Mesothelial cell of epicardium (in vitro differentiated cells): ENCODE results near the gene PSG7. TPM values are rescaled to one million over a fixed set of nuclear protein-coding genes. Genes with fewer than 3 reads are reported as not detected.
"Not testable (repeated sequence)": the region's sequence is repeated elsewhere in the genome, so short reads cannot be mapped to it uniquely, and the experiment has no call there.

Experiments used
- DNase-seq, 2 experiments: peaks; one replicate each; pipeline ENCODE4 v3.0.0; 2021; ENCODE audit warnings: low spot score in 2 of 2; ENCODE audit not compliant: unreplicated experiment in 2 of 2
- H3K27ac Mint-ChIP-seq: 2 replicates; pipeline ENCODE4 v1.8.0; 2021; ENCODE audit warnings: mixed read lengths
- H3K27me3 Mint-ChIP-seq: 2 replicates; pipeline ENCODE4 v1.8.0; 2021; ENCODE audit warnings: low read depth, mixed read lengths
- H3K36me3 Mint-ChIP-seq: 2 replicates; pipeline ENCODE4 v1.8.0; 2021; ENCODE audit warnings: mixed read lengths
- H3K4me1 Mint-ChIP-seq: 2 replicates; pipeline ENCODE4 v1.8.0; 2021; ENCODE audit warnings: mixed read lengths
- H3K4me3 Mint-ChIP-seq: 2 replicates; pipeline ENCODE4 v1.8.0; 2021; ENCODE audit warnings: mild to moderate bottlenecking, moderate library complexity, mixed read lengths
- H3K9me3 Mint-ChIP-seq: 2 replicates; pipeline ENCODE4 v1.8.0; 2021; ENCODE audit warnings: mixed read lengths
- total RNA-seq: library from RNA; stranded (reverse); gene quantifications from 3 replicates; pipeline ENCODE4 v1.2.1, GENCODE V29; 2021
- TF ChIP-seq, protein P1 (sequence below): fragments of 200-600 bp; sonication (generic); IDR thresholded peaks from one replicate; pipeline ENCODE4 v1.5.0; 2021; ENCODE audit warnings: antibody characterized with exemption; ENCODE audit not compliant: unreplicated experiment

Gene PSG7
- total RNA-seq, 1 donor from 2014 or later = not detected

DNA sequence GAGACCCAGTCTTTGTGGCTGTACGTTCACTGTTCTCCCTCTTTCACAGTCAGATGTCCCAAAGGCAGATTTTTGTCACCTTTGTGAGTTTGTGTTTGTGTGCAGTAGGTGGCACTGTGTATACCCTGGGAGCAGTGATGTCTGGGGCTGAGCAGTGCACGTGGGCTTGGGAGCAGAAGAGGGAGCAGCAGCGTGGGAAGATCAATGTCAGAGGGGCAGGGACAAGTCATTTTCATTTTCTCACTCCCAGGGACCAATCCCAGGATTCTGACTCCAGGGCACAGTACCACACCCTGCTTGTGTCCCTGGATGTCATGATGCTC is 17.3 kb downstream of the PSG7 start:
- Mint-ChIP-seq H3K4me3 (no peak overlapping the region), H3K36me3 (no peaks in the 10 kb centered on the region), H3K27ac (no peak overlapping the region), H3K9me3 (peaks cover 53% of the 10 kb centered on the region), H3K27me3 (no peaks in the 10 kb centered on the region), H3K4me1 (no peaks in the 10 kb centered on the region)
- DNase-seq = no peak
- TF ChIP-seq, protein P1, sequence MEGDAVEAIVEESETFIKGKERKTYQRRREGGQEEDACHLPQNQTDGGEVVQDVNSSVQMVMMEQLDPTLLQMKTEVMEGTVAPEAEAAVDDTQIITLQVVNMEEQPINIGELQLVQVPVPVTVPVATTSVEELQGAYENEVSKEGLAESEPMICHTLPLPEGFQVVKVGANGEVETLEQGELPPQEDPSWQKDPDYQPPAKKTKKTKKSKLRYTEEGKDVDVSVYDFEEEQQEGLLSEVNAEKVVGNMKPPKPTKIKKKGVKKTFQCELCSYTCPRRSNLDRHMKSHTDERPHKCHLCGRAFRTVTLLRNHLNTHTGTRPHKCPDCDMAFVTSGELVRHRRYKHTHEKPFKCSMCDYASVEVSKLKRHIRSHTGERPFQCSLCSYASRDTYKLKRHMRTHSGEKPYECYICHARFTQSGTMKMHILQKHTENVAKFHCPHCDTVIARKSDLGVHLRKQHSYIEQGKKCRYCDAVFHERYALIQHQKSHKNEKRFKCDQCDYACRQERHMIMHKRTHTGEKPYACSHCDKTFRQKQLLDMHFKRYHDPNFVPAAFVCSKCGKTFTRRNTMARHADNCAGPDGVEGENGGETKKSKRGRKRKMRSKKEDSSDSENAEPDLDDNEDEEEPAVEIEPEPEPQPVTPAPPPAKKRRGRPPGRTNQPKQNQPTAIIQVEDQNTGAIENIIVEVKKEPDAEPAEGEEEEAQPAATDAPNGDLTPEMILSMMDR = no peak

DNA sequence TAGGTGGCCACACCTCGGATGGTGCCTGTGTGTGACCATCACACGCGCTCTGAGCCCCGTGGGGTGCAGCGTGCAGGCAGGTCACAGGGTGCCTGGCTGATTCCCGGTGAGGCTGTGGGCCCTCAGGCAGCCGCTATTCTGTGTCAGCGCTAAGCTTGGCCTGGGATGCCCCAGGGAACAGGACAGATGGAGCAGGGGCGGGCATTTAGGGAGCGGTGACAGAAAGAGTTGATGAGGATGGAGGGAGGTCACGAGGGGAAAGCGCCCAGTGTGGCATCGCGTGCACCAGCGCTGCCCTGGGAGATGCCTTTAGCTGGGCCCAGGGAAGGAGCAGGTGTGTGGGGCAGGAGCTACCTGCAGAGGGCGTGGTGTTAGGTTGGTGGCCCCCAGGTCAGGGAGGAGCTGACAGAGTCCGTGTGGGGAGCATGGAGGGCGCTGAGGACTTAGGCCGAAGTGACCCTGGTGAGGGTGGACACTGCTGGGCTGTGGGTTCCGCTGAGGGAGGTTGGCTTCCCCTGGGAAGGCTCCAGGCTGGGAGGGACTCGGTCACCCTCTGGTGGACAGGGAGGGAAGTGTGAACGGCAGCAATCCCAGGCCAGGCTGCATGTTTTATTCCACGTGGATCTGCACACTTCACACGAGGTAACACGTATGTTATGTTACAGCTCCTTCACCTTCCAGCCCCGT is 17.8 kb downstream of the PSG7 start:
- H3K36me3 Mint-ChIP-seq = not testable (repeated sequence)

DNA sequence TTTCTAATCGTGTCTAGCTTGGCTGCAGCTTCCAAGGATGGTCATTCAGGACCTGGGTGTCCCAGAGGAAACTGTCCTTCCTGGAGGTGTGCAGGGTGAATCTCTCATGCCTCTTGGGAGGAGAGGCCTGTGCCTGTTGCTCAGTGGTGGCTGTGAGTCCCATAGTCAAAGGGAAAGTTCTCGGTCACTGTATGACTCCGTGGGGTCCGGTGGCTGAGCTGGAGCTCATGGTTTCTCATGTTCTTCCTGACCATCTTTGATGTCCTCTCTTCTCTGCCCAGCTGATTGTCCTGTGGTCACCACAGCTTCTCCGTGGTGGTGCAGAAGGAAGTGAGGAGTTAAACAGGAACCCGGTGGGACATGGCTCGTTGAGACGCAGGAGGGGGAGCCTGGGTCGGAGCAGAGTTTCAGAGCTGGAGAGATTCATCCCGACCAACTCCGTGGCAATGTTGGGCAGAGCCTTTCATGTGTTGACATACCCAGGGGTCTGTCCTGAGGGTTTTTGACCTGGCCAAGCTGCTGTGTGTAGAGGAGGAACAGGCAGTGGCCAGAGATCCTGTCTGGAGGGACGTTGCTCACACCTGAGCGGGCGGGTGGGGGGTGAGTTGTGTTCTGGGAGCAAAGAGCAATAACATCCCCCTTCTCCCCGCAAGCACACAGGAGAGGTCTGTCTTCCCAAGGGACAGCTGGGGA is 18.5 kb downstream of the PSG7 start:
- H3K4me3 Mint-ChIP-seq, H3K4me1 Mint-ChIP-seq, H3K27ac Mint-ChIP-seq, H3K27me3 Mint-ChIP-seq, DNase-seq, H3K36me3 Mint-ChIP-seq: not testable (repeated sequence)
- peaks cover 55% of the 10 kb centered on the region for H3K9me3 Mint-ChIP-seq

More for the DNA sequence above, 17.8 kb downstream of the PSG7 start:
- not testable (repeated sequence) for H3K27ac Mint-ChIP-seq, H3K4me1 Mint-ChIP-seq, H3K27me3 Mint-ChIP-seq, H3K4me3 Mint-ChIP-seq, DNase-seq
- TF ChIP-seq, protein P1 = peak; percentile 27
- peaks cover 52% of the 10 kb centered on the region for H3K9me3 Mint-ChIP-seq

DNA sequence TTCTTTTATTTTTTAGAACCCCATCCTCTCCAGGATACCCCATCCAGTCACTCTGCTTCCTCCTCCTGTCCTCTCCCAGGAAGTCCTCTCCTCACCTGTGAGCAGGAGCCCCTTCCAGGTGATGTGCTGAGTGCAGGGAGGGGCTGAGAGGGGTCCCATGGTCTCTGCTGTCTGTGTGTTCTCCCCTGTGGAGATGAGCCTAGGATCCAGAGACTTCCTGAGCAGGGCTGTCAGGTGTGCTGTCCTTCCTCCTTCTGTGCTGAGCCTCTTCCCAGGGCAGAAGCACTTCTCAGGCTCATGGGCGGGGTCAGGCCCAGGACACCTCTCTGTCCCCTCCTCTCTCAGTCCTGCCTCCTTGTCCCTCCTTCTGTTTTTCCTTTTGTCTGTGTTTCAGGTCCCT is 19.4 kb downstream of the PSG7 start, which contains the start of gene PSG6:
PSG6 (minus strand) TSS at position 261 of the 400 bp plus-strand sequence; CDS start at position 159, 102 bp downstream.
- H3K4me3 Mint-ChIP-seq, H3K4me1 Mint-ChIP-seq, H3K27me3 Mint-ChIP-seq, H3K27ac Mint-ChIP-seq, H3K36me3 Mint-ChIP-seq, DNase-seq: not testable (repeated sequence)
- H3K9me3 Mint-ChIP-seq = peaks cover 57% of the 10 kb centered on the region

DNA sequence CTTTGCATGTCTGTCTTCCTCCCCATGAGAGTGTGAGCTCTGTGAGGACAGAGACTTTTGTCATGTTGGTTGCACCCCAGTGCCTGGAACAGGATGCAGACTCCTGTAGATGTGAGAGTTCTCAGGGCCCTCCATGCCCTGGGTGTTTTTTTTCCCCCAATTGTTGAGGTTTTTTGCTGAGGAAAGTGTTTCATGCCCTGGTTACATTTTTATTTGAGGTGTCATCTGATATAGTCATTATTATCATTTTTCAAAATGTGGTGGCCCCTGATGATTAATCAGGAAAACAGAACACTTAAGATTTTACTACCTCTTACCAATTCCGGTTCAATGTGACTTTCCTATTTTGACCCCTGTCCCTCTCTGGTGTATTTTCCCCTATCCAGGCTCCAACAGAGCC is 20.1 kb downstream of the PSG7 start:
- peaks cover 55% of the 10 kb centered on the region for H3K9me3 Mint-ChIP-seq
- DNase-seq, H3K27me3 Mint-ChIP-seq, H3K4me3 Mint-ChIP-seq, H3K4me1 Mint-ChIP-seq, H3K36me3 Mint-ChIP-seq, H3K27ac Mint-ChIP-seq: not testable (repeated sequence)

DNA sequence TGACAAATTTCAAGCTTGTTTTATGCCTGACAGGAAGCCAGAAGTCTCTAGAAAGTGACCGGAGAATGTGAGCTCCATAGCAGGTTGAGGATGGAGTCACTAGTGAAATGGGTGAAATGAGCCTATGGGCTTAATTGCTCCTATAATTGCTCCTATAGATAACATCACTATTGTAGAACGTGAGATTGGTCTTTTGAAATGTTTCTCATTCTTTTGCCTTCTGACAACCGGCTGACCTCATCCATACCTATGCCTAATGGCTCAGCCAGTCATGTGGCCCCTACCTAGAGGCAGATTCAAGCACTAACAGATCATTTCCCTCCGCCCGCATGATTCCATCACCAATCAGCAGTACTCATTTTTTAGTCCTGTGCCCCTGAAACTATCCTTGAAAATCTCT is 23.5 kb downstream of the PSG7 start:
- H3K9me3 Mint-ChIP-seq = peaks cover 66% of the 10 kb centered on the region
- H3K4me3 Mint-ChIP-seq, H3K4me1 Mint-ChIP-seq, H3K27ac Mint-ChIP-seq, H3K36me3 Mint-ChIP-seq, H3K27me3 Mint-ChIP-seq, DNase-seq: not testable (repeated sequence)

DNA sequence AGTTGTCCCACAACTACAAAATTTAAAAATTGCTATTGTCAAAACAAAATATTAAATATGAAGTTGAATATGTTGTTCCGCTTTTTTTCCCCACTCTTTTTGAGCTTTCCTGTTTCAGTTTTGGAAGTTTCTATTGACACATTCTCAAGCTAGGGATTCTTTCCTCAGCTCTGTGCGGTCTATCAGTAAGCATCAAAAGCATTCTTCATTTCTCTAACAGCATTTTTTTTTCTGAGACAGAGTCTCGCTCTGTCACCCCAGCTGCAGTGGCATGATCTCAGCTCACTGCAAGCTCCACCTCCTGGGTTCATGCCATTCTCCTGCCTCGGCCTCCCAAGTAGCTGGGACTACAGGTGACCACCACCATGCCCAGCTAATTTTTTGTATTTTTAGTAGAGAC is 24.1 kb downstream of the PSG7 start:
- H3K4me3 Mint-ChIP-seq, H3K27ac Mint-ChIP-seq, H3K36me3 Mint-ChIP-seq, DNase-seq, H3K27me3 Mint-ChIP-seq, H3K4me1 Mint-ChIP-seq: not testable (repeated sequence)
- peaks cover 66% of the 10 kb centered on the region for H3K9me3 Mint-ChIP-seq

DNA sequence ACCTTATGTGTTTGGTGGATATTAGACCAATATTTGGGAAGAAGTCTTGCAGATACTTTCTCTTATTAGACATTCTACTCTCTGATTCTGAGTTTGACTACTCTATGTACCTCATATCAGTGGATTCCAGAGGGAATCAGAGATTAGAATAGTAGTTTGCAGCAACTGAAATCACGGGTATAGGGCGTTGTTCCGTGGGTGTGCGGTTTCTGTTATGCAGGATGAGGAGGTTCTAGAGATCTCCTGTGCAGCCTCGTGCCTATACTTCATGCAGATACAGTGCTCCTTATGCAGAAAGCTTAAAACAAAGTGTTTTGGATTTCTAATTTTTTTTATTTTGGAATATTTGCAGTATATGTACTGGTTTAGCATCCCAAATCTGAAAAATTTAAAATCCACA is 25.3 kb downstream of the PSG7 start:
- not testable (repeated sequence) for H3K27ac Mint-ChIP-seq, H3K4me1 Mint-ChIP-seq, H3K36me3 Mint-ChIP-seq, DNase-seq, H3K27me3 Mint-ChIP-seq, H3K4me3 Mint-ChIP-seq
- peaks cover 72% of the 10 kb centered on the region for H3K9me3 Mint-ChIP-seq

DNA sequence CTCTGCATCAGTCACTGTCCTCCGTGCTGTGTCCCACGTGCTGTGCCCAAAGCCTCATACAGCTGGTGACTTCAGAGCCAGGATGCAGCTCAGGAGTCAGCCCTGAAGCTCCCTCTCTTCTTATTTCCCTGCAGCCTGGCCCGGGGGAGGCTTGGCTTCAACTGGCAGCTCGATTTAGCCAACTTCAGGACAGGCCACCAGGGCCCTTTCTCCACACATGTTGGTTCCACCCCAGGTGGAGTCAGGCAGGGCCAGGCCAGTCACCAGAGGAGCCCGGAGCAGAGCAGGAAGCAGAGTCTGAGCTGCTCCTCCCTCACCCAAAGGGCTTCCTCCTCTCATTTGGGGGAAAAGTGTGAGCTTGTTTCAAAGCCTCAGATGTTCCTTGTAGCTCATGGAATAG is 30.8 kb downstream of the PSG7 start:
- H3K9me3 Mint-ChIP-seq = peaks cover 83% of the 10 kb centered on the region
- H3K27ac Mint-ChIP-seq, H3K36me3 Mint-ChIP-seq, H3K27me3 Mint-ChIP-seq, DNase-seq, H3K4me1 Mint-ChIP-seq, H3K4me3 Mint-ChIP-seq: not testable (repeated sequence)

DNA sequence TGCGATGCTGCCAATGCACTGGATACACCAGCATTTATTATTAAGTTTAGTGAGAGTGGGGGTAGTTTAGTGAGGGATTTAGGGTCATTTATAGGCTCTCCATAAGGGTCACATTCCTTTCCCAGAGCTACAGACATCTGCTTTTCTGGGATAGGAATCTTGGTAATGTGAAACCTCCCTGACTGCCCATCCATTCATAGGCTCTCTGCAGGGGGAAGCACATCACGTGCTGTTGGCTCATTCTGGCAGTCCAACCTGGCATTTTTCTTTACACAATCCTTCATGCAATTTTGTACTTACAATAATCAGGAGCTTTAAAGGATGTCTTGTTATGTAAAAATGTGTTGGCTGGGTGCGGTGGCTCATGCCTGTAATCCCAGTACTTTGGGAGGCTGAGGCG is 36.4 kb downstream of the PSG7 start:
- not testable (repeated sequence) for H3K4me3 Mint-ChIP-seq, DNase-seq, H3K4me1 Mint-ChIP-seq, H3K27me3 Mint-ChIP-seq, H3K27ac Mint-ChIP-seq, H3K36me3 Mint-ChIP-seq
- peaks cover 77% of the 10 kb centered on the region for H3K9me3 Mint-ChIP-seq

DNA sequence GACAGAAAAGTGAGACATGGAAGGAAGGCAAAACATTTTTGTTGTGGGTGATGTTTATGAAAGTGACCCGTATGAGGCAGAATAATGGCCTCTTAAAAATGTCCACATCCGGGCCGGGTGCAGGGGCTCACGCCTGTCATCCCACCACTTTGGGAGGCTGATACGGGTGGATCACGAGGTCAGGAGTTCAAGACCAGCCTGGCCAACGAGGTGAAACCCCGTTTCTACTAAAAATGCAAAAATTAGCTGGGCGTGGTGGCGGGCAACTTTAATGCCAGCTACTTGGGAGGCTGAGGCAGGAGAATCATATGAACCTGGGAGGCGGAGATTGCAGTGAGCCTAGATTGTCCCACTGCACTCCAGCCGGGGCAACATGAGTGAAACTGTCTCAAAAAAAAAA is 37.3 kb downstream of the PSG7 start:
- H3K36me3 Mint-ChIP-seq, H3K27me3 Mint-ChIP-seq, H3K4me1 Mint-ChIP-seq, DNase-seq, H3K27ac Mint-ChIP-seq, H3K4me3 Mint-ChIP-seq: not testable (repeated sequence)
- peaks cover 72% of the 10 kb centered on the region for H3K9me3 Mint-ChIP-seq

DNA sequence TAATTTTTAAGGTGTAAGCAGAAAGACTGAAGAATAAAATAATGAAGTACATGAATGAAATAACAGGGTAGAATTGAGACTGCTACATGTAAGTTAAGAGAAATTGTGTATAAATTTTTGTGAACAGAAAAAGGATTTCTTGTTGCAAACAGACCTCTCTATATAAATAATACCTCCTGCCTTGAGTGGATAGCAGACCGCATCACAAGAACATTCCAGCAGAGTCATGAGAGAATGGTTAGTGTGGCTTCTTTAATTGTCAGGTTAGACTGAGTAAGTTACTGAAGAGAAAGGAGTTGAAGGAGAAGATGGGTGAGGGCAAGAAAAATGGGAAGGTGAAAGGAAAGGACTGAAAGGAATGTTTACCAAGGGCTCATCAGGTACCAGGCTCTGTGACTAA is 37.9 kb downstream of the PSG7 start:
- H3K27me3 Mint-ChIP-seq, DNase-seq, H3K27ac Mint-ChIP-seq, H3K4me1 Mint-ChIP-seq, H3K36me3 Mint-ChIP-seq, H3K4me3 Mint-ChIP-seq: not testable (repeated sequence)
- peaks cover 69% of the 10 kb centered on the region for H3K9me3 Mint-ChIP-seq
